K562 (cell line): ENCODE data around the gene CHEK2. TPM values are rescaled to one million over a fixed set of nuclear protein-coding genes. Genes with fewer than 3 reads are reported as not detected.

Experiments
- ARID1B ChIP-seq: fragments of 450-650 bp; IDR thresholded peaks from 2 replicates; pipeline ENCODE4 v1.6.1; 2016; ENCODE audit warnings: antibody characterized with exemption, mild to moderate bottlenecking, inconsistent platforms
- FOXP4 ChIP-seq: sonication (generic); formaldehyde crosslinking; IDR thresholded peaks from 2 replicates; pipeline ENCODE4 v1.8.0; 2022; ENCODE audit warnings: mild to moderate bottlenecking, missing genetic modification reagents, borderline replicate concordance
- NCOA6 ChIP-seq: fragments of 450-650 bp; IDR thresholded peaks from 2 replicates; pipeline ENCODE4 v1.6.1; 2017; ENCODE audit warnings: mild to moderate bottlenecking
- POLR2G ChIP-seq: fragments of 200-400 bp; formaldehyde crosslinking; IDR thresholded peaks from 2 replicates; pipeline ENCODE4 v1.6.1; 2017; ENCODE audit warnings: low read depth, mild to moderate bottlenecking, antibody characterized with exemption, low read length, moderate library complexity
- POU5F1 ChIP-seq: fragments of 150-350 bp; IDR thresholded peaks from 2 replicates; pipeline ENCODE4 v1.6.1; 2014; ENCODE audit warnings: borderline replicate concordance, low read length, low read depth, mild to moderate bottlenecking; ENCODE audit not compliant: partially characterized antibody
- SMAD3 ChIP-seq: fragments of 450-650 bp; formaldehyde crosslinking; conservative IDR thresholded peaks from 2 replicates; pipeline ENCODE4 v1.4.0; 2020; ENCODE audit warnings: mild to moderate bottlenecking
- SMC3 ChIP-seq: conservative IDR thresholded peaks from 2 replicates; pipeline ENCODE4 v1.6.1; 2011; ENCODE audit warnings: low read depth, low read length, improper control_type of control experiment; ENCODE audit not compliant: insufficient read depth
- ZNF584 ChIP-seq: fragments of 200-800 bp; sonication (Bioruptor generic); IDR thresholded peaks from 2 replicates; pipeline ENCODE4 v1.6.1; 2016; ENCODE audit warnings: low read depth, mild to moderate bottlenecking, missing genetic modification characterization, missing compliant biosample characterization
- polyA plus RNA-seq, 8 experiments: library from polyadenylated mRNA; depleted of rRNA in 4 of 8; stranded (reverse) in 5 of 8; unstranded in 3 of 8; fragments of >200 nt; fragmentation: Nextera tagmentation in 2 of 8; fragmentation: Illumina TruSeq in 1 of 8; extraction: Ambion mirVana in 2 of 8; extraction: Trizol in 1 of 8; gene quantifications; 2 replicates each; pipeline versions ENCODE4 v1.2.1 to v1.2.3, GENCODE V29; 2011 to 2014; ENCODE audit warnings: inconsistent platforms in 1 of 8, missing spikeins in 1 of 8
- total RNA-seq, 7 experiments: library from RNA; depleted of rRNA in 6 of 7; stranded (reverse); fragments of >200 nt in 6 of 7; fragmentation: Illumina TruSeq in 2 of 7; extraction: Trizol in 2 of 7; gene quantifications; 2 replicates each; pipeline versions ENCODE4 v1.2.1 to v1.2.3, GENCODE V29; 2011 to 2021; ENCODE audit warnings: low replicate concordance in 1 of 7
- TF ChIP-seq, protein P1 (sequence below): fragments of 250-450 bp; sonication (Bioruptor Pico); IDR thresholded peaks from 2 replicates; pipeline ENCODE4 v1.8.0; 2022; ENCODE audit warnings: inconsistent platforms, mild to moderate bottlenecking, moderate library complexity, borderline replicate concordance
- TF ChIP-seq, protein P2 (sequence below): fragments of 250-450 bp; sonication (Bioruptor Pico); IDR thresholded peaks from 2 replicates; pipeline ENCODE4 v1.4.0; 2020
- TF ChIP-seq, protein P3 (sequence below), 2 experiments: IDR thresholded peaks; 2 replicates each; pipeline ENCODE4 v1.6.1; 2011; ENCODE audit warnings: borderline replicate concordance in 1 of 2, control low read depth in 1 of 2, low read depth in 1 of 2, low read length in 1 of 2, mild to moderate bottlenecking in 1 of 2, mixed read lengths in 1 of 2, moderate library complexity in 1 of 2; ENCODE audit not compliant: insufficient read depth in 1 of 2, insufficient read length in 1 of 2, poor library complexity in 1 of 2, severe bottlenecking in 1 of 2; ENCODE audit errors: extremely low read depth in 1 of 2

CHEK2 gene
- total and polyA plus RNA-seq, 9 of the 15 experiments (the other 6 are each of a cell fraction or from before 2014, with no cell fraction given) = 28.7 to 102 (median 58.0) TPM

- TF ChIP-seq ZNF584 (CRISPR knock-in tag) (no peak), FOXP4 (CRISPR knock-in tag) (0 out of 2 replicates have a peak, but pooled peaks have one; percentile 67), SMAD3 (CRISPR knock-in tag) (no peak), POU5F1 (peak; percentile 24), ARID1B (peak; percentile 34; the same call in 1 of the 2 replicates), SMC3 (no peak), POLR2G (peak; percentile 84), NCOA6 (peak; percentile 80)
- TF ChIP-seq, protein P1, sequence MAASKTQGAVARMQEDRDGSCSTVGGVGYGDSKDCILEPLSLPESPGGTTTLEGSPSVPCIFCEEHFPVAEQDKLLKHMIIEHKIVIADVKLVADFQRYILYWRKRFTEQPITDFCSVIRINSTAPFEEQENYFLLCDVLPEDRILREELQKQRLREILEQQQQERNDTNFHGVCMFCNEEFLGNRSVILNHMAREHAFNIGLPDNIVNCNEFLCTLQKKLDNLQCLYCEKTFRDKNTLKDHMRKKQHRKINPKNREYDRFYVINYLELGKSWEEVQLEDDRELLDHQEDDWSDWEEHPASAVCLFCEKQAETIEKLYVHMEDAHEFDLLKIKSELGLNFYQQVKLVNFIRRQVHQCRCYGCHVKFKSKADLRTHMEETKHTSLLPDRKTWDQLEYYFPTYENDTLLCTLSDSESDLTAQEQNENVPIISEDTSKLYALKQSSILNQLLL = no peak
- TF ChIP-seq, protein P2, sequence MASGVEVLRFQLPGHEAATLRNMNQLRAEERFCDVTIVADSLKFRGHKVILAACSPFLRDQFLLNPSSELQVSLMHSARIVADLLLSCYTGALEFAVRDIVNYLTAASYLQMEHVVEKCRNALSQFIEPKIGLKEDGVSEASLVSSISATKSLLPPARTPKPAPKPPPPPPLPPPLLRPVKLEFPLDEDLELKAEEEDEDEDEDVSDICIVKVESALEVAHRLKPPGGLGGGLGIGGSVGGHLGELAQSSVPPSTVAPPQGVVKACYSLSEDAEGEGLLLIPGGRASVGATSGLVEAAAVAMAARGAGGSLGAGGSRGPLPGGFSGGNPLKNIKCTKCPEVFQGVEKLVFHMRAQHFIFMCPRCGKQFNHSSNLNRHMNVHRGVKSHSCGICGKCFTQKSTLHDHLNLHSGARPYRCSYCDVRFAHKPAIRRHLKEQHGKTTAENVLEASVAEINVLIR = peak; percentile 76; the same call in 1 of the 2 replicates
- TF ChIP-seq, protein P3, sequence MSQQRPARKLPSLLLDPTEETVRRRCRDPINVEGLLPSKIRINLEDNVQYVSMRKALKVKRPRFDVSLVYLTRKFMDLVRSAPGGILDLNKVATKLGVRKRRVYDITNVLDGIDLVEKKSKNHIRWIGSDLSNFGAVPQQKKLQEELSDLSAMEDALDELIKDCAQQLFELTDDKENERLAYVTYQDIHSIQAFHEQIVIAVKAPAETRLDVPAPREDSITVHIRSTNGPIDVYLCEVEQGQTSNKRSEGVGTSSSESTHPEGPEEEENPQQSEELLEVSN (IDR thresholded peaks at IDR 0.05; ENCODE audit: borderline replicate concordance in 1 of 2, extremely low read depth in 1 of 2, insufficient read depth in 1 of 2, insufficient read length in 1 of 2, low read depth in 1 of 2, low read length in 1 of 2, poor library complexity in 1 of 2, severe bottlenecking in 1 of 2) = peak in 1 of 2 experiments; percentile 60
Measured at GRCh38 chr22:28741785-28742561, at the start of gene CHEK2, which contains the start of gene HSCB (continued).
